Measurements from ENCODE around the gene GRPEL2. TPM values are rescaled to one million over a fixed set of nuclear protein-coding genes. Genes with fewer than 3 reads are reported as not detected.

The GRPEL2 gene
- total RNA-seq, 6 donors from 2014 or later, result 7.3 to 22.1 (median 12.9) TPM

DNA sequence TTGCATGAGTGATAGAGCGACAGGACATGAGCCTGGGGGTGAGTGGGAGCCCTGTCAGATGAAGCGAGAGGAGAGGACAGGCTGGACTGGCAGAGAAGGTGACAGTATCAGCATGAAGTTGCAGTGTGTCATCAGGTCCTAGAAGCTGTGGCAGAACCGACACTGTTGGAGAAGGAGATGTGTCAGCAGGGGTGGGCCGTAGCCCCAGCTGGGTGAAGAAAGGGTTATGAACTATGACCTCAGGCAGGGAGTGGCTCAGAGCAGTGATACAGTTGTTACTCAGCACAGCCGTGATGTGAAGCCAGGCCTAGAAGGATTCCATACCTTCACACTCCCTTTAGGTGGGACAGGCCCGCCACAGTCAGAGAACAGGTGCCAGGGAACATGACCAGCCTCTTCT is 20.1 kb downstream of the GRPEL2 start:
- Histone ChIP-seq H3K36me3 (no peaks in the 10 kb centered on the region), H3K27ac (no peak overlapping the region), H3K27me3 (no peaks in the 10 kb centered on the region), H3K4me3 (no peak overlapping the region), H3K9me3 (no peaks in the 10 kb centered on the region), H3K4me1 (peaks cover 0 to 8% (median 6%) of the 10 kb centered on the region in 4 donors)
- 88 to 90% methylated on average over 6 of the region's 6 CpGs for WGBS, 2 donors
- ATAC-seq (ENCODE audit: low FRiP score in 2 of 2) (no peak), DNase-seq (no peak)
- TF ChIP-seq, protein P1, sequence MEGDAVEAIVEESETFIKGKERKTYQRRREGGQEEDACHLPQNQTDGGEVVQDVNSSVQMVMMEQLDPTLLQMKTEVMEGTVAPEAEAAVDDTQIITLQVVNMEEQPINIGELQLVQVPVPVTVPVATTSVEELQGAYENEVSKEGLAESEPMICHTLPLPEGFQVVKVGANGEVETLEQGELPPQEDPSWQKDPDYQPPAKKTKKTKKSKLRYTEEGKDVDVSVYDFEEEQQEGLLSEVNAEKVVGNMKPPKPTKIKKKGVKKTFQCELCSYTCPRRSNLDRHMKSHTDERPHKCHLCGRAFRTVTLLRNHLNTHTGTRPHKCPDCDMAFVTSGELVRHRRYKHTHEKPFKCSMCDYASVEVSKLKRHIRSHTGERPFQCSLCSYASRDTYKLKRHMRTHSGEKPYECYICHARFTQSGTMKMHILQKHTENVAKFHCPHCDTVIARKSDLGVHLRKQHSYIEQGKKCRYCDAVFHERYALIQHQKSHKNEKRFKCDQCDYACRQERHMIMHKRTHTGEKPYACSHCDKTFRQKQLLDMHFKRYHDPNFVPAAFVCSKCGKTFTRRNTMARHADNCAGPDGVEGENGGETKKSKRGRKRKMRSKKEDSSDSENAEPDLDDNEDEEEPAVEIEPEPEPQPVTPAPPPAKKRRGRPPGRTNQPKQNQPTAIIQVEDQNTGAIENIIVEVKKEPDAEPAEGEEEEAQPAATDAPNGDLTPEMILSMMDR (IDR thresholded peaks at IDR 0.05), result no peak
- TF ChIP-seq POLR2A (IDR thresholded peaks at IDR 0.05) (no peak), POLR2AphosphoS5 (IDR thresholded peaks at IDR 0.05) (no peak), EP300 (IDR thresholded peaks at IDR 0.05) (no peak)

DNA sequence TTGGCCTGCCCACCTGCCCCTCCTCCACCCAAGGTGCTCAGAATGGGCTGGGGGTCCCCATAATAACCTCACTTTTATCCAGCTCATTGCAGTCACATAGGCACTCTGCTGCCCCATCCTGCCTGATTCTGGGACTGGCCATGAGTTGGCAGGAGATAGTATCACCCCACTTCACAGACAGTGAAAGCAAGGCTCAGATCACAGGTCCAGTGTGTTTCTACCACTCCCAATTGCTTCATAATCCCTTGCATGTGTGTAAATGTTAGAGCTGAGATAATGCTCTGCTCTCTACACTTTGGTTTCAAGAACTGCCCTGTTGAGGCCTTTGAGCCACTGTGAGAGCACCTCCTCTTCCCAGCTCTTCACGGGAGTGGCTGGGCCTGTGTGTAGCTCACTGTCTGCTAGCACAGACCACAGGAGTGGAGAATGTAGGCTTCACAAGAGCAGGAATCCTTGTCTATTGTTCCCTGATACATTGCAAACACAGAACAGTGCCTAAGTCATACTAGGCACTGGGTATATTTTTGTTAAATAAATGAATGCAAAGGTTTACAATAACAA is 20.9 kb downstream of the GRPEL2 start:
- no peak for ATAC-seq (ENCODE audit: low FRiP score in 2 of 2)

DNA sequence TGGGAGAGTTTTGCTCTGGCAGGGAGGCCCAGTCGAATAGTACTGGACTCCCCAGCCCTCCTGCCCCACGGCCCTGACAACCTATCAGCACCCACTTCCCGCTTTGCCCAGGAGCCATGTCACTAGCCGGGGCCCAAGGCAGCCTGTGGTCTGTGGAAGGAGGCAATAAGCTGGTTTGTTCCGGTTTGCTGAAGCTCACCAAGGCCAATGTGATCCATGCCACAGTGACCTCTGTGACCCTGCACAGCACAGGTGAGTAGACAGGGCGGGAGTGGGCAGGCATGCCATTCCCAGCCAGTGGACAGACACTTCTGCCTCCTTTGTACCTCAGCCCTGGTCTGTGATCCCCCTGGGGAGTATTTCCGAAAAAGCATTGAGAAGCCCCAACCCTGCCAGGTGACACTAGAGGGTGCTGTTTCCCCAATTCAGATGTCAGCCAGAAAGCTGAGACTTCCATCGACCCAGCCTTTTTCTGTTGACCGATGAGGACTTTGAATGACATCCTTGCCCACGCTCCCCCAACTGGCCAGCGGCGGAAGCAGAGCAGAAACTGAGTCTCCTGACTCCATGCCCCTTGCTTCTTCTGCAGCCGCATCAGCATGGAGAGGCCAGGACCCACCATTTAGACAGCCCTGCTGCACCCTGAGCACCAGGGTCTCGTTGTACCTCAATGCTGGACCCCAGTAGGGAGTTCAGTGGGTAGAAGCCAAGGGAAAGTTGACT is 22.1 kb downstream of the GRPEL2 start:
- DNase-seq (peak in 1 of 2 donors; percentile 44), ATAC-seq (ENCODE audit: low FRiP score in 2 of 2) (peak; percentile 54 to 64)
- H3K4me3 ChIP-seq, result no peak overlapping the region
- no peaks in the 10 kb centered on the region for H3K27me3 ChIP-seq
- no peaks in the 10 kb centered on the region for H3K9me3 ChIP-seq
- TF ChIP-seq, protein P1 (IDR thresholded peaks at IDR 0.05), result peak; percentile 58 to 72 (median 68)
- no peak for TF ChIP-seq POLR2AphosphoS5 (IDR thresholded peaks at IDR 0.05)
- peaks cover 0 to 8% (median 6%) of the 10 kb centered on the region in 4 donors for H3K4me1 ChIP-seq
- WGBS, 2 donors, result 56 to 60% methylated on average over 10 to 14 of the region's 14 CpGs
- H3K36me3 ChIP-seq, result no peaks in the 10 kb centered on the region
- H3K27ac ChIP-seq, result no peak overlapping the region

More for the DNA sequence above, 20.9 kb downstream of the GRPEL2 start:
- WGBS, 2 donors, result 87% methylated on average over 1 of the region's 1 CpG; no CpG with 5 or more reads in 1 of the 2 donors
- Histone ChIP-seq H3K4me1 (peaks cover 0 to 8% (median 6%) of the 10 kb centered on the region in 4 donors), H3K27me3 (no peaks in the 10 kb centered on the region), H3K4me3 (no peak overlapping the region), H3K9me3 (no peaks in the 10 kb centered on the region), H3K36me3 (no peaks in the 10 kb centered on the region), H3K27ac (no peak overlapping the region)
- no peak for DNase-seq
- TF ChIP-seq POLR2A (IDR thresholded peaks at IDR 0.05), result no peak
- TF ChIP-seq, protein P1 (IDR thresholded peaks at IDR 0.05), result no peak
- no peak for TF ChIP-seq POLR2AphosphoS5 (IDR thresholded peaks at IDR 0.05)
- no peak for TF ChIP-seq EP300 (IDR thresholded peaks at IDR 0.05)

DNA sequence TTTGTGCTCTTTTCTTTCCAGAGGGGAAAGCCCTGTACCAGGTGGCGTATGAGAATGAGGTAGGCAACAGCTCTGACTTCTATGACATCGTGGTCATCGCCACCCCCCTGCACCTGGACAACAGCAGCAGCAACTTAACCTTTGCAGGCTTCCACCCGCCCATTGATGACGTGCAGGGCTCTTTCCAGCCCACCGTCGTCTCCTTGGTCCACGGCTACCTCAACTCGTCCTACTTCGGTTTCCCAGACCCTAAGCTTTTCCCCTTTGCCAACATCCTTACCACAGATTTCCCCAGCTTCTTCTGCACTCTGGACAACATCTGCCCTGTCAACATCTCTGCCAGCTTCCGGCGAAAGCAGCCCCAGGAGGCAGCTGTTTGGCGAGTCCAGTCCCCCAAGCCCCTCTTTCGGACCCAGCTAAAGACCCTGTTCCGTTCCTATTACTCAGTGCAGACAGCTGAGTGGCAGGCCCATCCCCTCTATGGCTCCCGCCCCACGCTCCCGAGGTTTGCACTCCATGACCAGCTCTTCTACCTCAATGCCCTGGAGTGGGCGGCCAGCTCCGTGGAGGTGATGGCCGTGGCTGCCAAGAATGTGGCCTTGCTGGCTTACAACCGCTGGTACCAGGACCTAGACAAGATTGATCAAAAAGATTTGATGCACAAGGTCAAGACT is 22.8 kb downstream of the GRPEL2 start:
- 90 to 95% methylated on average over 22 of the region's 22 CpGs for WGBS, 2 donors
- no peaks in the 10 kb centered on the region for H3K27me3 ChIP-seq
- no peaks in the 10 kb centered on the region for H3K36me3 ChIP-seq
- DNase-seq, result no peak
- H3K4me1 ChIP-seq, result peaks cover 0 to 8% (median 6%) of the 10 kb centered on the region in 4 donors
- H3K27ac ChIP-seq, result no peak overlapping the region
- no peak for TF ChIP-seq POLR2AphosphoS5 (IDR thresholded peaks at IDR 0.05)
- TF ChIP-seq, protein P1 (IDR thresholded peaks at IDR 0.05), result no peak
- no peak for TF ChIP-seq POLR2A (IDR thresholded peaks at IDR 0.05)
- no peak for TF ChIP-seq EP300 (IDR thresholded peaks at IDR 0.05)
- no peak overlapping the region for H3K4me3 ChIP-seq
- H3K9me3 ChIP-seq, result no peaks in the 10 kb centered on the region
- no peak for ATAC-seq (ENCODE audit: low FRiP score in 2 of 2)

Measured in upper lobe of left lung (tissue), 6 donors.